PC-9 (cell line): Measurements from ENCODE around the gene TLE4.

Source experiments
- CTCF ChIP-seq: fragments of 200-600 bp; sonication (generic); conservative IDR thresholded peaks from 2 replicates; pipeline ENCODE4 v1.6.1; 2017; ENCODE audit warnings: mixed run types, antibody characterized with exemption, mild to moderate bottlenecking, moderate library complexity
- EZH2 ChIP-seq: fragments of 200-600 bp; sonication (generic); IDR thresholded peaks from 2 replicates; pipeline ENCODE4 v1.8.0; 2017; ENCODE audit warnings: antibody characterized with exemption, low read depth

- TF ChIP-seq CTCF (no peak), EZH2 (no peak)
Measured at GRCh38 chr9:79698967-79699366, 127.2 kb downstream of the TLE4 start.
